ENCODE results near the gene CDH15.

DNA sequence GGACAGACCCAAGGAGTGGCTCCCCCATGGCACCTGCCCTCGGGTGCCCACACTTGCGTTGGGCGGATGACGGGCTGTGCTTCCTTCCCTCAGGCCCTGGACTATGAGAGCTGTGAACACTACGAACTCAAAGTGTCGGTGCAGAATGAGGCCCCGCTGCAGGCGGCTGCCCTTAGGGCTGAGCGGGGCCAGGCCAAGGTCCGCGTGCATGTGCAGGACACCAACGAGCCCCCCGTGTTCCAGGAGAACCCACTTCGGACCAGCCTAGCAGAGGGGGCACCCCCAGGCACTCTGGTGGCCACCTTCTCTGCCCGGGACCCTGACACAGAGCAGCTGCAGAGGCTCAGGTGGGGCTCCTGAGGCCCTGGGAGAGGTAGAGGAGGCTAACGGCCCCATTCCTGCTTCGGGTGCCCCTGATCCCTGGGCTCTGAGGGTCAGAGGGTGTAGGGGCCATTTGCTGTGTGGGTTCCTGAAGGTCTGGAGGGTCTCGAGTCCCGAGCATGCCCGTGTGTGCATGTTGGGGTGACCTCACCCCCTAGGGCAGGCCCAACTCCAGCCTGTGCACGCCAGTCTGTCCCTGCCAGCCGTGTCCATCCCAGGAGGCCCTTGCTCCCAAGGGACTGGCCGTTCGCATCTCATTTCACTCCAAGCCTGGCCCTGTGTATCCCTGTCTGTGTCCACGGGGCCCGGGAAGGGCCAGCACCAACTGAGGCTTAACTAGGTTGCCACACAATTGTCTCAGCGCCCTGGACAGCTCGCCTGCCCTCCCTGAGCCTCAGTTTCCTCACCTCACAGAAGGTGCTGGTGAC lies 18.8 kb downstream of the CDH15 start:
- no peak for TF ChIP-seq FOXC1 (CRISPR knock-in tag; IDR thresholded peaks at IDR 0.05; ENCODE audit: borderline replicate concordance)
- no peak for TF ChIP-seq FIP1L1 (IDR thresholded peaks at IDR 0.05; ENCODE audit: borderline replicate concordance, insufficient read depth, low read depth, low read length)
- 0 out of 2 replicates have a peak, but pooled peaks have one; percentile 34 for TF ChIP-seq RXRA (CRISPR knock-in tag; IDR thresholded peaks at IDR 0.05)
- no peak for TF ChIP-seq PRPF4 (IDR thresholded peaks at IDR 0.05; ENCODE audit: low read depth, low read length, poor library complexity, severe bottlenecking)
- TF ChIP-seq, protein P1, sequence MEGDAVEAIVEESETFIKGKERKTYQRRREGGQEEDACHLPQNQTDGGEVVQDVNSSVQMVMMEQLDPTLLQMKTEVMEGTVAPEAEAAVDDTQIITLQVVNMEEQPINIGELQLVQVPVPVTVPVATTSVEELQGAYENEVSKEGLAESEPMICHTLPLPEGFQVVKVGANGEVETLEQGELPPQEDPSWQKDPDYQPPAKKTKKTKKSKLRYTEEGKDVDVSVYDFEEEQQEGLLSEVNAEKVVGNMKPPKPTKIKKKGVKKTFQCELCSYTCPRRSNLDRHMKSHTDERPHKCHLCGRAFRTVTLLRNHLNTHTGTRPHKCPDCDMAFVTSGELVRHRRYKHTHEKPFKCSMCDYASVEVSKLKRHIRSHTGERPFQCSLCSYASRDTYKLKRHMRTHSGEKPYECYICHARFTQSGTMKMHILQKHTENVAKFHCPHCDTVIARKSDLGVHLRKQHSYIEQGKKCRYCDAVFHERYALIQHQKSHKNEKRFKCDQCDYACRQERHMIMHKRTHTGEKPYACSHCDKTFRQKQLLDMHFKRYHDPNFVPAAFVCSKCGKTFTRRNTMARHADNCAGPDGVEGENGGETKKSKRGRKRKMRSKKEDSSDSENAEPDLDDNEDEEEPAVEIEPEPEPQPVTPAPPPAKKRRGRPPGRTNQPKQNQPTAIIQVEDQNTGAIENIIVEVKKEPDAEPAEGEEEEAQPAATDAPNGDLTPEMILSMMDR (CRISPR knock-in tag; IDR thresholded peaks at IDR 0.05) = no peak
- no peak for TF ChIP-seq HES4 (CRISPR knock-in tag; IDR thresholded peaks at IDR 0.05; ENCODE audit: borderline replicate concordance)
- TF ChIP-seq ZNF660 (CRISPR knock-in tag; IDR thresholded peaks at IDR 0.05; ENCODE audit: borderline replicate concordance, low read depth) = no peak
- TF ChIP-seq, protein P2, sequence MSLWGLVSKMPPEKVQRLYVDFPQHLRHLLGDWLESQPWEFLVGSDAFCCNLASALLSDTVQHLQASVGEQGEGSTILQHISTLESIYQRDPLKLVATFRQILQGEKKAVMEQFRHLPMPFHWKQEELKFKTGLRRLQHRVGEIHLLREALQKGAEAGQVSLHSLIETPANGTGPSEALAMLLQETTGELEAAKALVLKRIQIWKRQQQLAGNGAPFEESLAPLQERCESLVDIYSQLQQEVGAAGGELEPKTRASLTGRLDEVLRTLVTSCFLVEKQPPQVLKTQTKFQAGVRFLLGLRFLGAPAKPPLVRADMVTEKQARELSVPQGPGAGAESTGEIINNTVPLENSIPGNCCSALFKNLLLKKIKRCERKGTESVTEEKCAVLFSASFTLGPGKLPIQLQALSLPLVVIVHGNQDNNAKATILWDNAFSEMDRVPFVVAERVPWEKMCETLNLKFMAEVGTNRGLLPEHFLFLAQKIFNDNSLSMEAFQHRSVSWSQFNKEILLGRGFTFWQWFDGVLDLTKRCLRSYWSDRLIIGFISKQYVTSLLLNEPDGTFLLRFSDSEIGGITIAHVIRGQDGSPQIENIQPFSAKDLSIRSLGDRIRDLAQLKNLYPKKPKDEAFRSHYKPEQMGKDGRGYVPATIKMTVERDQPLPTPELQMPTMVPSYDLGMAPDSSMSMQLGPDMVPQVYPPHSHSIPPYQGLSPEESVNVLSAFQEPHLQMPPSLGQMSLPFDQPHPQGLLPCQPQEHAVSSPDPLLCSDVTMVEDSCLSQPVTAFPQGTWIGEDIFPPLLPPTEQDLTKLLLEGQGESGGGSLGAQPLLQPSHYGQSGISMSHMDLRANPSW (CRISPR knock-in tag; IDR thresholded peaks at IDR 0.05; ENCODE audit: borderline replicate concordance) = no peak
- no peak for TF ChIP-seq CBFB (CRISPR knock-in tag; IDR thresholded peaks at IDR 0.05)
- TF ChIP-seq MEIS1 (CRISPR knock-in tag; IDR thresholded peaks at IDR 0.05; ENCODE audit: borderline replicate concordance) = no peak
- TF ChIP-seq TCF7L2 (IDR thresholded peaks at IDR 0.05; ENCODE audit: low read depth, low read length) = no peak
